ENCODE results near the gene VWCE. TPM values are rescaled to one million over a fixed set of nuclear protein-coding genes. Genes with fewer than 3 reads are reported as not detected.

Gene VWCE
- total RNA-seq, 1 experiment from 2014 or later = 0.51 TPM

GRCh38 chr11:61336171-61336935, 41.2 kb upstream of the VWCE start:
- no TSS peak for BruUV-seq (replicated peaks)
- Histone ChIP-seq H3K27ac (ENCODE audit: low read length) (no peak overlapping the region), H3K4me3 (ENCODE audit: low read depth in 2 of 2, low read length in 2 of 2) (no peak overlapping the region), H3K9me3 (ENCODE audit: control insufficient read depth, insufficient read depth, low read depth, low read length) (no peaks in the 10 kb centered on the region), H3K36me3 (ENCODE audit: control insufficient read depth, insufficient read depth, low read length) (peaks cover 5% of the 10 kb centered on the region; the same call in 1 of the 2 replicates), H3K4me1 (ENCODE audit: control insufficient read depth, insufficient read depth, low read length) (peaks cover 25% of the 10 kb centered on the region), H3K27me3 (ENCODE audit: control insufficient read depth, insufficient read depth, low read length) (no peaks in the 10 kb centered on the region)
- CTCF ChIA-PET = interaction anchor here (0.6 to 2.6 kb wide), 8 partner anchors 20 to 99 kb away, joined by 3 to 50 read pairs (median 8); partner anchors contain the start of genes CYB561A3, TMEM138 and TMEM216
- peak; percentile 46 for DNase-seq (ENCODE audit: low read depth, low spot score)
- in situ Hi-C loops (cut with HindIII; ENCODE audit: low pct_unique_long_range_greater_than_20kb, low sequenced_read_pairs) (no loop called here), intact Hi-C loops (cut with micrococcal nuclease; ENCODE audit: unreplicated experiment) (loop anchor here (1.0 kb wide), 1 partner anchor 49 kb away; no protein-coding TSS in a partner anchor)
- peak; percentile 98 for TF ChIP-seq CTCF (IDR thresholded peaks at IDR 0.05)
- no peak for TF ChIP-seq TCF7L2 (IDR thresholded peaks at IDR 0.05; ENCODE audit: low read depth, low read length)
- TF ChIP-seq SIN3A (IDR thresholded peaks at IDR 0.05; ENCODE audit: borderline replicate concordance, insufficient read depth, low read depth, low read length) = no peak
- TF ChIP-seq REST (IDR thresholded peaks at IDR 0.05; ENCODE audit: insufficient read depth in 1 of 2, low read depth in 2 of 2, low read length in 1 of 2) = no peak
- TF ChIP-seq POLR2AphosphoS5 (IDR thresholded peaks at IDR 0.05; ENCODE audit: low read depth, low read length) = no peak
- peak; percentile 67 for ATAC-seq
- POLR2A ChIA-PET = interaction anchor here (1.0 to 1.4 kb wide), 2 partner anchors 20 to 26 kb away, joined by 8 to 9 read pairs; partner anchors contain the start of genes CYB561A3 and TMEM138

DNA sequence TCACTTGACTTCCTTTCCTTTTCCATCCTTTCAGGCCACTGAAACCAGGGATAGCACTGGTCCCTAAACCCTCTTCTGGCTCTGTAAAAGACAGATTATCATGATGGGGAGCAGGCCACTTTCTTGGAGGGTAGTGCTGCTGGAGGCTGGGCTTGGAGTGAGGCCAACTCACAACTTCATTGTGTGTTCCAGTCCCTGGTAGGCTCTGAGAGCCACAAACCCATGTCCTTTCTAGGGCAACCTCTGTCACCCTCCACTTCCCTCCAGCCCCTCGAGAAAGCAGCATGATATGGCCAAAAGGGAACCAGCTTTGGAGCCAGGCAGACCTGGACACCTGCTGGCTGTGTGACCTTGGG, 40.2 kb upstream of the VWCE start:
- Histone ChIP-seq H3K36me3 (ENCODE audit: control insufficient read depth, insufficient read depth, low read length) (peaks cover 5% of the 10 kb centered on the region; the same call in 1 of the 2 replicates), H3K9me3 (ENCODE audit: control insufficient read depth, insufficient read depth, low read depth, low read length) (no peaks in the 10 kb centered on the region), H3K4me3 (ENCODE audit: low read depth in 2 of 2, low read length in 2 of 2) (no peak overlapping the region), H3K27ac (ENCODE audit: low read length) (peak overlapping the region; percentile 46; the same call in 1 of the 2 replicates), H3K27me3 (ENCODE audit: control insufficient read depth, insufficient read depth, low read length) (no peaks in the 10 kb centered on the region), H3K4me1 (ENCODE audit: control insufficient read depth, insufficient read depth, low read length) (peaks cover 28% of the 10 kb centered on the region)
- intact Hi-C loops (cut with micrococcal nuclease; ENCODE audit: unreplicated experiment) = no loop called here
- in situ Hi-C loops (cut with HindIII; ENCODE audit: low pct_unique_long_range_greater_than_20kb, low sequenced_read_pairs) = no loop called here
- no peak for DNase-seq (ENCODE audit: low read depth, low spot score)
- no peak for ATAC-seq
- CTCF ChIA-PET = interaction anchor here (0.5 to 2.6 kb wide), 5 partner anchors 26 to 100 kb away, joined by 3 to 50 read pairs (median 9); partner anchors contain the start of genes CYB561A3, TMEM138 and TMEM216
- POLR2A ChIA-PET = interaction anchor here (1.0 to 1.4 kb wide), 2 partner anchors 21 to 27 kb away, joined by 8 to 9 read pairs; partner anchors contain the start of genes CYB561A3 and TMEM138
- TF ChIP-seq CTCF (IDR thresholded peaks at IDR 0.05) (no peak), POLR2AphosphoS5 (IDR thresholded peaks at IDR 0.05; ENCODE audit: low read depth, low read length) (no peak), SIN3A (IDR thresholded peaks at IDR 0.05; ENCODE audit: borderline replicate concordance, insufficient read depth, low read depth, low read length) (no peak), TCF7L2 (IDR thresholded peaks at IDR 0.05; ENCODE audit: low read depth, low read length) (no peak), REST (IDR thresholded peaks at IDR 0.05; ENCODE audit: insufficient read depth in 1 of 2, low read depth in 2 of 2, low read length in 1 of 2) (no peak)
- BruUV-seq (replicated peaks) = no TSS peak
